ENCODE results near the gene MKI67. TPM values are rescaled to one million over a fixed set of nuclear protein-coding genes. Genes with fewer than 3 reads are reported as not detected.

MKI67 gene
- total RNA-seq, 1 donor from 2014 or later = 2.1 TPM

DNA sequence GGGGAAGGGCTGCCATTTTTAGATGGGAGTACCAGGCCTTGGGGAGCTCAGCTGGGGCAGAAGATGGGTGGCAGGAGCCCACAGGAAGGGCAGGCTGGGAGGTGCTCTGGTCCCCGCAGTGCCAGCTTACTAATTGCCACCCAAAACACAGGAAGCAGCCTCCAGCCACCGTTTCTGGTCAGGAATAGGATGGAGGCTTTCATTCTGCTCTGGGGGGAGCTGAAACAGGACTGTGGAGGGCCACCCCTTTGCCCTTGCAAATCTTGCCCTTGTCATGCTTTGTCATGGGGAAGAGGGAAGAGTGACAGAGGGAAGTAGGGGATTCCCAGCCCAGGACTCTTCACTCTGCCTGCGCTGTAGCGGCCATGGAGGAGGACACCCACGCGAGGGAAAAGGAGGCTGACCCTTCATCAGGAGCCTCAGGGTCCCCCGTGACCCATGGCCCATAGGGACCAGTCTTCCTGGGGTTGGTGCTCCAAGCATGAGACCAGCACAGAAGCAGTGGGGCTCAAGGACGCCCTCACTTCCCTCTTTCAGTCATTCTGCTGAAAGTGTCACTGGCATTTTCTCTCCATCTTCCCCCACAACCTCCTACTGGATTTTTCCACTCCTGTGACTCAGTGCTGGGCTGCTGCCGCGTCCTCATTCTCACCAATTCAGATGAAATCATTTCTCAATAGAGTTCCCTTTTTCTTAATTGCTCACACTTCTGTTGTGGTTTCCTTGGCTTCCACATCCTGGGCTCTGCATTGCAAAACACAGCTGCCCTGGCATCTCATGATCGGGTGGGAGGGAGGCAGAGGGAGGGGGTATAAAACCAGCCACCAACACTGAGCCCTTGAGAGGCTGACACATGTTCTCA is 61.9 kb downstream of the MKI67 start:
- peaks cover 72% of the 10 kb centered on the region for H3K36me3 ChIP-seq
- TF ChIP-seq, protein P1, sequence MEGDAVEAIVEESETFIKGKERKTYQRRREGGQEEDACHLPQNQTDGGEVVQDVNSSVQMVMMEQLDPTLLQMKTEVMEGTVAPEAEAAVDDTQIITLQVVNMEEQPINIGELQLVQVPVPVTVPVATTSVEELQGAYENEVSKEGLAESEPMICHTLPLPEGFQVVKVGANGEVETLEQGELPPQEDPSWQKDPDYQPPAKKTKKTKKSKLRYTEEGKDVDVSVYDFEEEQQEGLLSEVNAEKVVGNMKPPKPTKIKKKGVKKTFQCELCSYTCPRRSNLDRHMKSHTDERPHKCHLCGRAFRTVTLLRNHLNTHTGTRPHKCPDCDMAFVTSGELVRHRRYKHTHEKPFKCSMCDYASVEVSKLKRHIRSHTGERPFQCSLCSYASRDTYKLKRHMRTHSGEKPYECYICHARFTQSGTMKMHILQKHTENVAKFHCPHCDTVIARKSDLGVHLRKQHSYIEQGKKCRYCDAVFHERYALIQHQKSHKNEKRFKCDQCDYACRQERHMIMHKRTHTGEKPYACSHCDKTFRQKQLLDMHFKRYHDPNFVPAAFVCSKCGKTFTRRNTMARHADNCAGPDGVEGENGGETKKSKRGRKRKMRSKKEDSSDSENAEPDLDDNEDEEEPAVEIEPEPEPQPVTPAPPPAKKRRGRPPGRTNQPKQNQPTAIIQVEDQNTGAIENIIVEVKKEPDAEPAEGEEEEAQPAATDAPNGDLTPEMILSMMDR (IDR thresholded peaks at IDR 0.05) = no peak

DNA sequence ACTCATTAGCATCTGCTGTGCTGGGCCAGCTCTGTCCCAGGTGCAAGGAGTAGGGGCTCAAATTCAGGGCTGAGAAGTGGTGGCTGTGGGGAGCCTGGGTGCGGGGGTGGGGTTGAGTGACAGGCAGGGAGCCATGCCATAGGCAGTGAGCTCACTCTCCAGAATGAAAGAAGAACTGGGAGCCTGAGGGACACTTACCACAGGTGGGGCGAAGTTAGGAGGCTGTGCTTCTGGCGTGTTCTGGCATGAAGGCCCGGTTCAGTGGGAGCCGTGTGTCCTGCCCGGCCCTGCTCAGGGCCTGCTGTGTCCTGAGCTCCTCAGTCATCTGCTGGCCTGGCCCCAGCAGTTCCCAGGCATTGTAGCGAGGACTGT is 62.5 kb downstream of the MKI67 start:
- no peaks in the 10 kb centered on the region for H3K9me3 ChIP-seq
- H3K27me3 ChIP-seq = no peaks in the 10 kb centered on the region
- peak; percentile 70 for DNase-seq
- no peak overlapping the region for H3K4me3 ChIP-seq
- intact Hi-C loops (cut with DNase I) = no loop called here
- ATAC-seq = peak; percentile 6
- TF ChIP-seq, protein P1 (IDR thresholded peaks at IDR 0.05) = no peak
- H3K4me1 ChIP-seq = peaks cover 37% of the 10 kb centered on the region
- peak overlapping the region; percentile 64 for H3K27ac ChIP-seq
- H3K36me3 ChIP-seq = peaks cover 69% of the 10 kb centered on the region

More for the DNA sequence above, 61.9 kb downstream of the MKI67 start:
- ATAC-seq (peak; percentile 69), DNase-seq (peak; percentile 82)
- no peaks in the 10 kb centered on the region for H3K27me3 ChIP-seq
- H3K4me3 ChIP-seq = no peak overlapping the region
- peaks cover 37% of the 10 kb centered on the region for H3K4me1 ChIP-seq
- intact Hi-C loops (cut with DNase I) = no loop called here
- H3K9me3 ChIP-seq = no peaks in the 10 kb centered on the region
- H3K27ac ChIP-seq = peak overlapping the region; percentile 64

DNA sequence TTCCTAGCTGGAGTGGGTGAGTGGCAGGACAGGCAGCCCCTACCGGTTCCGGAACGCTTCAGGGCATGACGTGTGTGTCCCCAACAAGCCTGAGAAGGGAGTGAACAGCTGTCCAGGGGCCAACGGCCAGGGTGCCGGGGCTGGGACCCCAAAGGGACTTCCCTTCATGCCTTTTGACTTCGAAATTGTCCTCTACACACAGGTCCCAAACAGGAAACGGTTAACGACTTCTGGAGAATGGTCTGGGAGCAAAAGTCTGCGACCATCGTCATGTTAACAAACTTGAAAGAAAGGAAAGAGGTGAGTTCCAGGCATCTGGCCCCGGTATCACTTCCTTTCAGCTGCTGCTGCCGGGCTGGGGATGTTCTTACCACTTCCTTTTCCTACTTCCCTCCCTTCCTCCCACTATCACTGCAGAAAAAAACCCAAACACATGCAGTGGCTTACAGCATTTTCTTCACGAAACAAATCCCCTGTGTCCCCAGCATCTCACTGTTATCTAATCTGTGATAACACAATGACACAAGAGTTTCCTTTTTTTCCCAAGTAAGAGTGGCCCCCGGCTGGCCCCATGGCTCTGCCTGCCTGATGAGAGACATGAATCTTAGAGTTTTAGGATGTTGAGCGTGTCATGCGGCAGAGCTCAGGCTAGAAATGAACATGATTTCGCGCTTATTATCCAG is 63.2 kb downstream of the MKI67 start:
- Histone ChIP-seq H3K27ac (peak overlapping the region; percentile 64), H3K27me3 (no peaks in the 10 kb centered on the region), H3K4me1 (peaks cover 37% of the 10 kb centered on the region), H3K36me3 (peaks cover 66% of the 10 kb centered on the region), H3K9me3 (no peaks in the 10 kb centered on the region), H3K4me3 (no peak overlapping the region)
- DNase-seq = peak; percentile 67
- intact Hi-C loops (cut with DNase I) = no loop called here
- TF ChIP-seq, protein P1 (IDR thresholded peaks at IDR 0.05) = no peak
- ATAC-seq = peak; percentile 41

GRCh38 chr10:128062331-128062880 is 63.8 kb downstream of the MKI67 start:
- no peak for ATAC-seq
- Histone ChIP-seq H3K9me3 (no peaks in the 10 kb centered on the region), H3K36me3 (peaks cover 64% of the 10 kb centered on the region), H3K4me3 (no peak overlapping the region), H3K27me3 (no peaks in the 10 kb centered on the region), H3K27ac (peak overlapping the region; percentile 64), H3K4me1 (peaks cover 37% of the 10 kb centered on the region)
- peak; percentile 61 for DNase-seq
- TF ChIP-seq, protein P1 (IDR thresholded peaks at IDR 0.05) = no peak
- intact Hi-C loops (cut with DNase I) = no loop called here

- Histone ChIP-seq H3K4me1 (peaks cover 37% of the 10 kb centered on the region), H3K9me3 (no peaks in the 10 kb centered on the region), H3K36me3 (peaks cover 63% of the 10 kb centered on the region), H3K4me3 (no peak overlapping the region), H3K27ac (peak overlapping the region; percentile 24), H3K27me3 (no peaks in the 10 kb centered on the region)
- DNase-seq = peak; percentile 9
- TF ChIP-seq, protein P1 (IDR thresholded peaks at IDR 0.05) = no peak
- intact Hi-C loops (cut with DNase I) = no loop called here
- no peak for ATAC-seq
Measured at GRCh38 chr10:128061306-128062300, 64.6 kb downstream of the MKI67 start.
